Activated CD8-positive, alpha-beta memory T cell treated with anti-CD3 and anti-CD28 coated beads, Interleukin-2, amount 50 U/mL, for 1 hour (primary cell): Measurements from ENCODE around the gene PADI4.
"Not testable (repeated sequence)": the region's sequence is repeated elsewhere in the genome, so short reads cannot be mapped to it uniquely, and the experiment has no call there.

ENCODE experiments used
- DNase-seq: peaks from one replicate; pipeline ENCODE4 v3.0.0-alpha.2; 2020; ENCODE audit errors: extremely low read depth

PADI4 gene

GRCh38 chr1:17392199-17392740 lies 84.3 kb downstream of the PADI4 start:
- no peak for DNase-seq

GRCh38 chr1:17393230-17393629 lies 85.2 kb downstream of the PADI4 start:
- DNase-seq: no peak

GRCh38 chr1:17397910-17398695 lies 90.1 kb downstream of the PADI4 start:
- DNase-seq: no peak

GRCh38 chr1:17400725-17401341 lies 92.8 kb downstream of the PADI4 start:
- DNase-seq: no peak

- DNase-seq: no peak
Observed at GRCh38 chr1:17401841-17402240, 93.8 kb downstream of the PADI4 start.

GRCh38 chr1:17403081-17403480 lies 95.1 kb downstream of the PADI4 start:
- no peak for DNase-seq

- DNase-seq: no peak
Observed at GRCh38 chr1:17404034-17404684, 96.2 kb downstream of the PADI4 start.

GRCh38 chr1:17404820-17405219 lies 96.8 kb downstream of the PADI4 start:
- DNase-seq: no peak

- no peak for DNase-seq
Observed at GRCh38 chr1:17405898-17406759, 98.1 kb downstream of the PADI4 start.

GRCh38 chr1:17406760-17407475 lies 98.9 kb downstream of the PADI4 start:
- not testable (repeated sequence) for DNase-seq

GRCh38 chr1:17407786-17408514 lies 100.0 kb downstream of the PADI4 start:
- not testable (repeated sequence) for DNase-seq

GRCh38 chr1:17409391-17409811 lies 101.4 kb downstream of the PADI4 start:
- no peak for DNase-seq

GRCh38 chr1:17412093-17412870 lies 104.3 kb downstream of the PADI4 start:
- DNase-seq: no peak
